GOT3 (cell line): Measurements from ENCODE around the gene MSANTD2.

Source experiments
- DNase-seq: peaks from one replicate; lab custom pipeline; 2025; ENCODE audit warnings: mixed read lengths; lab: John Stamatoyannopoulos, UW

MSANTD2 gene

DNA sequence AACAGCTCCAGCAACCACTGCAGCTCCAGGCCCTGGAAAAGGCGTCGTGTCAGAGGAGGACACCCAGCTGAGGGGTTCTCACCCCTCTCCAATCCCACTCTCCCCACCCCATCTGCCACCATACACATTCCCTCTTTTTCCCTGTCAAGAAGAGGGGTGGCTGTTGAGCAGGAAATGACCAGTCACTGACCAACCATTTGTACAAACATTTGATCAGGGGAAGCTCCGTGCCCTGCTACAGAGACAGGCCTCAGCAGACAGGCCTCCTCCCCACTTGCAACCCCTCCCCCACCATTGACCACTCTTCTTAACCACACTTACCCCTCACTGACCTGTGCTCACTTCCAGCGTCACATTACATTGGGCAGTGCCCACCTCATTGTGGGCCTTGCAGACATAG, 45.9 kb downstream of the MSANTD2 start:
- DNase-seq = no peak

DNA sequence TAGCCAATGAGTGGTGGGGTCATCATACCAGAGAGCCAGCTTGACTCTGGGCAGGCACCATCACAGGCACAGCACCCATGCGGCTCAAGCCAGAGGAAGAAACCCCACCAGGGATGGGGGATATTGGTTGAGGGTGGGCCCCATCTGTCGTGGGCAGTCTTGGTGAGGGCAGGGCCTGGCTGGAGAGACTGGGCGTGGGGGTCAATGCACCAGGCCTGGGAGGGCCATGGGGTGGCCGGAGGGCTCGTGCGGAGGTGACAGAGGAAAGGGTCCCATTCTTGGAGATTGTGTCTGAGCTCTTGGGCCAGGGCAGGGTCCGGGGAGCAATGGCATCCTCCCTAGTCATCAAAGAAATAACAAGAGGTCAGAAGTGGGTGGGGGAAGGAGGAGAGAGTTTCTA, 46.6 kb downstream of the MSANTD2 start:
- DNase-seq = no peak

DNA sequence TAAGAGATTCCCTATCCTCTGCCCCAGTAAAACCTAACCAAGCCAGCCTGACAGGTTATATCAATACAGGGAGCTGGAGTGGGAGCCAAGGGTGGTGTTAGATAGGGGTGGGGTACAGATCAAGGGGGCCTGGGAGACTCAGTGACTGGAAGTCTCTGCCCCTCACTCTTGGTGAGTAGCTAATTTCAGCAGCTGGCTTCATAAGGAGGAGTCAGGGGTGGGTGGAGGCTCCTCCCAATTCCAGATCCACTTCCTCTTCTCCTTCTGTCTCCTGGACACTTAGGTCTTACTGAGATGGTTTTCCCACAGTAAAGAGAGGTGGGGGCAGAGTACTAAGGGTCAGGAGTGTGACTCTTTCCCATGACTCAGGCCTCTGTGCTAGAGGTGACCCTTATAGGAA, 47.0 kb downstream of the MSANTD2 start:
- no peak for DNase-seq

DNA sequence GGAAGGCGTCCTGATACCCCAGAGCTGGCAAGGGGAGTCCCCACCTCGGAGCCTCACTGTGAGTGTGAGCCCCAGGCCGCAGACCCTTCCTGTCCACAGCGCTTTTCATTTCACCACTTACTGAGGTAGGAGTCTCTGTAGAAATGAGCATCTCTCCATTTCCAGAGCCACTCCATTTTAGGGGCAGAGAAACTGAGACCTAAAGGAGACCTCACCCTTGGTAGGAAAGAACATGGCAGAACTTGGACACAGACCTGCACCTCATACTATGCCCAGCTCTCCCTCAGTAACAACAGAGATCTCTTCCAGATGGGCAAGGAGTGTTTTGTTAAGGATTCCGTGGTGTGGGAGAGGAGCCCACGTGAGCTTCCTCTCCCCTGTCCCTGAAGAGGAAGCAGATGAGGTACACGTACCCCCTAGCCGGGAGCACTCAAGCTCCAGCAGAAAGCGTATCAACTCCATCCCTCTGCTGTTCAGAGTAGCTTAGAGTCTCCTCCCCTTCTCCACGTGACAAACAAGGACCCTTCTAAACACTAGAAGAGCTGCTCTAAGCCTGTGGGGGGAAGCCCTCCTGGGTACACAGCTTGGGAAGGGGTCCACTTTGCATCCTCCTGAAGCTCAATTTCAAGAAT, 47.6 kb downstream of the MSANTD2 start:
- DNase-seq = no peak

DNA sequence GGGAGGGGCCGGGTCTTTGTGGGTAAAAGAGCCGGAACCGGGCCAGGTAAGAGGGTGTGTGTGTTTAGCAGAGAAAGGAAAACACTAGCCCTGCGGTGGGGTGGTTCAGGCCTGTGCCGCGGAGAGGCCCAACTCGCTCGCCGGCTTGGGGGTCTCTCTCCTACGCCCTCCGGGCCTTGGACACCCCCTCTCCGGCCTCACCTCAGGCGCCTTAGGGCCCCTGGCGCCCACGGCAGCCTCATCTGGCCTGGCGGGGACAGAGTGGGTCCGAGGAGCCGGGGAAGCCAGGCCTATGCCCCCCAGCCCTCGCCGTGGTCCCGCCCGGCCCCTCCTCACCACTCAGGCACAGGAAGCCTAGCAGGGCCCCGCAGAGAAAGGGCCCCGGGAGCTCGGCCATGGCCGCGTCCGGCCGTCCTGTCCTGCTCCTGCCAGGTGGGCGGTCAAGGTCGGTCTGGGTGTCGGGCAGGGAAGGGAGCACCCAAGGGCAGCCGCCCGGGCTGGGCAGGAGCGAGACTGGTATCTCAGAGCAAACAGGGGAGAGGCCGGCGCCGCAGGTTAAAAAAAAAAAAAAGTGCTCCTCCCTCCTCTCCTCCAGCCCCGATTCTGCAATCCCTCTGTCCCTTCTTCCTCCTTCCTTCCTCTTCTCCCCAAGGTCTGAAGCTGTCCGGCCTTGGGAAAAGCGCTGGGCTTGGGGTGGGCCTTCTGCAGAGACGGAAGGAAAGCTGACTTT, 48.3 kb downstream of the MSANTD2 start, which contains the start of gene VSIG2:
Gene VSIG2 (minus strand): TSS at position 515 of the 730 bp plus-strand sequence. CDS start 118 bp downstream, at position 397.
- DNase-seq = no peak

DNA sequence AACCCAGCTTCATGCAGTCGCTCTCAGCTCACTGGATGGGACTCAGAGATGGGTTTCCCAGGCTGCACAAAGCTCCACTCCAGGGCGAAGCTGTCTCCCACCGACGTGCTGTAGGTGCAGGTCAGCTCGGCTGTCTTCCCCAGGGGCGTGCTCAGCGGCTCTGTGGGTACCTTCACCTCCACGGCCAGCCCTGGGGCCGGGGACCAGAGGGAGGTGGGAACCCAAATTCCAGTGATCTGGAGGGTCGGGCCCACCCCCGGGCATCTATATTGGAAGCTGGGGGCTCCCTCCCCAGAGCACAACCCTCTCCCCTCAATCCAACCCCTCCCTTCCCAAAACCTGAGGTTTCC, 48.8 kb downstream of the MSANTD2 start:
- no peak for DNase-seq

DNA sequence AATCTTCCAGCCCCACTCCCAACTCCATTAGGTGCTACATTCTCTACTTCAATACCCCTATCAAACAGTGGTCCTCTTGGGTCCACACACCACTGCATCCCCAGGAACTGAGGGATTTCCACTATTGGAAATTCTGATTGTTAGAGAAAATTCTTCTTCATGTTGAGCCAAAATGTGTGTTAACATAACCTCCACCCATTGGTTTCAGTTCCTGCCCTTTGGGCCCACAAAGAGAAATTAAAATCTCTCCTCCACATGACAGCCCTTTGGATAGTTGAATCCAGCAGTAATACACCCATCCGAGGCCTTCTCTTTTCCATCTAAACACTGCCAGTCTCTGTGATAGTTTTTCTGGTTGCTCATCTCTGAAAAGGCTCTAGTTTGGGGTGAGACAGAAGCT, 50.3 kb downstream of the MSANTD2 start:
- no peak for DNase-seq

DNA sequence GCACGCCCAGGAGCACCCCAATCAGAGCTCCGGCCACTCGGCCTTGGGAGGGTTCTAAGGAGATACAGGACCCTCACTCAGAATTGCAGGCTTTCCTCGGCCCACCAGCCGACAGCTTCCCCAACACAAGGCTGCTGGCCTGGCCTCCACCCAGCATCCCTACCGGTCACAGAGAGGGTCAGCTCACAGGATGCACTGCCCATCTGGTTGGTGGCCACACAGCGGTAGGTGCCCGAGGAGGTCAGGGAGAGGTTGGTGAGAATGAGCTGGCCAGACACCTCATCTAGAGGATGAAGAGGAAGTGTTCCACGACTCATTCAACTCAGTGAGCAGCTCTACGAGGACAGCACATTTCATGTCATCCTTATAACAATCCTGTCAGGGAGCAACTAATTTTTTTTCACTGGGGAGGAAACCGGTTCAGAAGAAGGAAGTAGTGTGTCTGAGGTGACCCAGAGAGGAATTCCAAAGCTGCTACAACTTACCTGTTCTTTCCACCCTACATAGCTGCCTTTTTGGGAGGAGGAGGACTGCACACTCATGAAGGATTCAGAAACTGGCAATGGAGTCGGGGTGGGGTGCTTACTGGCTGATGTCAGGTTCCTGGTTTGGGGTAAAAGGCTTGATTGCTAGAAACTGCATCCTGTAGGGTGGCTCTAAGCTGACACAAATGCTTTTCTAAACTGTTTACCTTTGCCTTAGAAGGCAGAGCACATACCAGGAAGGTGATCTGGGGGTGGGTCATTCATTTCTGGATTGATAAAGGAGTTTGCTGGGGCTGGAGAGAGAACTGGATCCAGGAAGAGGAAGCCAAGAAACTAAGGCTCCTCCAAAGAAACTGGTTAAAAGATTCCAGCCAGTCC, 51.5 kb downstream of the MSANTD2 start:
- no peak for DNase-seq

DNA sequence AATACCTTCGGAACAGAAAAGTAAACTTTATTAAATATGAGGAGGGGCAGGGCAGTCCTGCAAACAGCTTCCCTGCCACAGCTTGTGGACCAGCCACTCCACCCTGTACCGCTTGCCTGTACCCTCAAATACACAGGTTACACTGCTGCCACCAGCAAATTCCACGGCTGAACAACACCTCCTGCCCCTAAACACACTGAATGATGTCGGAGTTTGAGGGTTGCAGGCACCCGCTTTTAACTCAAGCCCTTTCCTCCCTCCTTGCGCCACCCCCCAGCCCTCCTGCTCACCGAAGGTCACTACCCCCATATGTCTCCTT, 52.1 kb downstream of the MSANTD2 start:
- no peak for DNase-seq

DNA sequence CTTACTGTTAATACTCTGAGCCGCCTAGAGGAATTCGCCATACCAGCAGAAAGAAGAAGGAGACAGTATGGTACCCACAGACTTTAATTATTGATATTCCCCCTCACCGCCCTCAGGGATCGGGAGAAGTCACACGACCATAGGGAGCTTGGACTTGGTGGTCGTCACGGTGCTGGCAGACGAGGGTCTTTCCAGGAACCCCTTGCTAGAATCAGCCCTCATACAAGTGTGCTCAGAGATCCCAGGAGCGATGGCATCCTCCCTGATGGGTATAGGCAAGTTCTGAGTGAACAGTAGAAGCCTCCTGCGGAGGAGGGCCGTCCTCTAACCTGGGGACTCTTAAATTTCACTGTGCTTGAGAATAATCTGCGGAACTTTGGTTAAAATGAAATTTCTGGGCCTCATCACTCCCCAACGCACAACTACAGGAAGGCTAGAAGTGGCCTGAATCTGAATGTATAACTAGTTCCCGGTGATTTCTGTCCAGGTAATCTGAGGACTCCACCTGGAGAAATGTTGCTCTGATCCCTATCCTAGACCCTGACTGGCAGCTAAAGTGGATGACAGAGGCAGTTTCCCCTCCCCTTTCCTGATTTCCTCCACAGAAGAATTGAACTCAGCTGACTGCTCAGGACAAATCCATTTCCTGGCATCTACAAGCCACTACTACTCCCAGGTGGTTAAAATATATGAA, 52.7 kb downstream of the MSANTD2 start:
- no peak for DNase-seq

DNA sequence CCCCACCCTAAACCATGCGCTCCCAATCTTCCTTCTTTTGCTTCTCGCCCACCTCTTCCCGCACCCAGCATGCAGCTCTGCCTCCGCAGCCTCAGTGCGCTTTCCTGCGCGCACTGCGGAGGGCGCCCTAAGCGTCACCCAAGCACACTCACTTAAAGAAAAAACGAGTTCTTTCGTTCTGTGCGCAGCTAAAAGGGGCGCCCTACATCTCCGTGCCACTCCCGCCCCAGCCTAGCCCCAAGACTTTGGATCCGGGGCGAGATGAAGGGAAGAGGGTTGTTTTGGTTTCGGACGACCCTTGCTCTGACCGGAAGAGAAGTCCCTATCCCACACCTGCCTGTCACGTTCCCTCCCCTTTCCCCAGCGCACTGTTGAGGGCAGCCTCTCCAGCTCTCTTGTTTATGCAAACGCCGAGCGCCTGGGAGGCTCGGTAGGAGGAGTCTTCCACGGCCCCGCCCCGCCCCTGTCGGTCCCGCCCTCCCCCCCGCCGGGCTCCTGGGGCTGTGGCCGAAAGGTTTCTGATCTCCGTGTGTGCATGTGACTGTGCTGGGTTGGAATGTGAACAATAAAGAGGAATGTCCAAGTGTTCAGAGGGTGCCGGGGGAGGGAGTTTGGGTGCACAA, 53.5 kb downstream of the MSANTD2 start:
- no peak for DNase-seq

DNA sequence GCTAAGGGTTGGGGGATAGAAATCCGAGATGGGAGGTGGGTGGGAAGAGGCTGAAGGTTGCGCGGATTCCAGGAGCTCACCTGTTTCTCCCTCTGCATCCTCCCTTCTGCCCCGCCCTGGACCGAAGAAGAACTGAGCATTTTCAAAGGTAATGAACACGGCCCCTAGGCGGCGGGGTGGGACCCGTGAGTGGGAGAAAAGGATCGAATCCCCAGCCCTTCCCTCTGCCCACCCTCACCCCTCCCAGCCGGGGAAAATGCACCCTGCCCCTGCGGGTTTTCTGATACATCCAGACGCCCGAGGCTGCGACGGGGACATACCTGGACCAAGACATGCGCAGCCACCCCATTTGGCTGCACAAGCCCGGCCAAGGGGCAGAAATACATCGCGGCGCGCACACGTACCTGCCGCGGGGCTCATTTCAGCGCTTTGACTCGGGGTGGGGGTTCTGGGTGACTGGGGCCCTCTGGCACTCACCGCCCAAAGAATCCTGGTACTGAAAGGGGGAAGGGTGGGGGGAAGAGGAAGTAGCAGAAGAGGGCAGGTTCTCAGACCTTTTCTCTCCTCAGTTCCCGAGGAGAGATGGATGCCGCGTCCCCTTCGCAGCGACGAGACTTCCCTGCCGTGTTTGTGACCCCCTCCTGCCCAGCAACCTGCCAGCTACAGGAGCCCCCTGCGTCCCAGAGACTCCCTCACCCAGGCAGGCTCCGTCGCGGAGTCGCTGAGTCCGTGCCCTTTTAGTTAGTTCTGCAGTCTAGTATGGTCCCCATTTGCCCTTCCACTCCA, 54.2 kb downstream of the MSANTD2 start:
- no peak for DNase-seq

DNA sequence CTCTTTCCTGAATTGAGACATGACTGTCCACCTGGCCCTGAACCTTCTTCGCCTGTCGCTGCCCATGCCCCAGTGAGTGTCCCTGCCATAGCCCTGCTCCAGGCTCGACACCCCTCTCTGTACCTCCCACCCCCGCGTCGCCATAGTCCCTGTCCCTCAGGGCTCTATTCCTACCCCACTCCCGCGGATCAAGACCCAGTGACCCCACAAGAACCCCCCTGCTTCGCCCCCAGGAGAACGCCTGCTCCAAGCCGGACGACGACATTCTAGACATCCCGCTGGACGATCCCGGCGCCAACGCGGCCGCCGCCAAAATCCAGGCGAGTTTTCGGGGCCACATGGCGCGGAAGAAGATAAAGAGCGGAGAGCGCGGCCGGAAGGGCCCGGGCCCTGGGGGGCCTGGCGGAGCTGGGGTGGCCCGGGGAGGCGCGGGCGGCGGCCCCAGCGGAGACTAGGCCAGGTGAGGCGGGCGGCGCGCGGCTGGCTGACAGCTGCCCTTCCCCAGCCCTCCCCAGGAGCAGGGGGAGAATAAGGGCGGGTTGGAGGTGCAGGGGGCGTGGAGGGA, 54.9 kb downstream of the MSANTD2 start:
- no peak for DNase-seq

DNA sequence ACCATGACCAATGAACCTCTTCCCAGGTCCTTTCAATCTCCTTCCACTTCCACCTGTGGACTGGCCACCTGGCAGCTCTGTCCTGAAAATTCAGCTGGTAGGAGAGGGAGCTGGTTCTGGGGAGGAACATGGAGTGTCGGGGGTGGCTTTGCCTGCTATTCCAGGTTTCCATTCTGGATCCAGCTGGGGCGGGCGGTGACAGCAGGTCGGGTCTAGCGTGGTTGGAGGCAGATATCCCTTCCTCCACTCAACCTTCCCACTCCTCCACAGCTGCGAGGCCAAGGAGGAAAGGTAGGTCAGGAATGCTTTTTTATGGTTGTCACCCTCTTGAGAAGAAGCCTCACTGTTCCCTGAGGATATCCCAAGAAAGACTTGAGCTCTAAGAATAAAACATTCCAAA, 57.2 kb downstream of the MSANTD2 start:
- no peak for DNase-seq

DNA sequence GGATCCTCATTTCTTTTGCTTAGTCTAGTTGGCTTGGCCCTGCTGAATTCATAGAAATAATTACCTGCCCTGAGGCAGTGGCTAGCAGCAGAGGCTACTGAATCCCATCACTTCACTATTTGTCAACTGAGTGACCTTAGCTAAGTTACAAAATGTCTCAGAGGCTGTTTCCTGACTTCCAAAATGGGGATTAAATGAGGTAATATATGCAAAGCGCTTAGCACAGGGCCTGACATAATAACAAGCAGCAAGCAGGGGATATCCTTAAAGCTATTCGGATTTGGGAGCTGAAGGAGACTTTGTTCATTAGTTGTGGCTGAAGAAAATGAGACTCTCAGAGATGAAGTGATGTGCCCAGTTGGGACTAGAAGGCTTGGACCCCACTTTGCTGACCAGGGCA, 57.7 kb downstream of the MSANTD2 start:
- DNase-seq = no peak

DNA sequence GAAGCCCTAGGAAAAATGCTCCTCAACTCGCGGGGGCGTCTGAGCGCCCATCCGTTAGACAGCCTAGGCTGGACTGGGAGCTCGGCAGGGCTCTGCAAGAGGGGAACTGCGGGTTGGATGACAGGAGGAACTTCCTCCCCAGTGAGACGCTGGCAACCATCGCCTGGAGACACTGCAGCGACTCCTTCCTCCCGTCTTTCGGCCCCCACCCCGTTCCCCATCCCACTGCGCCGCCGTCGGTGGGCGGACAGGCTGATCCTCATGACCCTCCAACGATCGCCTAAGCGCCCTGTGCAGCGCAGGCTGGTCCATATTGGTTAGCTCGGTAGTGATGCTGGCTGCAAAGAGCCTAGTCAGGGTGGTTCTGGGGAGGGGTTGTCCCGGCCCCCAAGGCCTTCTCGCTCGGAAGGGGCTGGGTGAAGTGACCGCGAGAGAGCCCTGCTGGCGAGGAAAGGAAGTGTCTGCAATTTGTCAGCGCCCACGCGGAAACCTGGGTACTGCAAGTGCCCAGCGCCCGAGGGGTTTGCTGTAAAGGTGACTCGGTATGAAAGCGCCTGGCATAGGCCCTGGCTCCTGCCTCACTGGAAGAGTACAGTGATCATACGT, 59.8 kb downstream of the MSANTD2 start:
- no peak for DNase-seq

DNA sequence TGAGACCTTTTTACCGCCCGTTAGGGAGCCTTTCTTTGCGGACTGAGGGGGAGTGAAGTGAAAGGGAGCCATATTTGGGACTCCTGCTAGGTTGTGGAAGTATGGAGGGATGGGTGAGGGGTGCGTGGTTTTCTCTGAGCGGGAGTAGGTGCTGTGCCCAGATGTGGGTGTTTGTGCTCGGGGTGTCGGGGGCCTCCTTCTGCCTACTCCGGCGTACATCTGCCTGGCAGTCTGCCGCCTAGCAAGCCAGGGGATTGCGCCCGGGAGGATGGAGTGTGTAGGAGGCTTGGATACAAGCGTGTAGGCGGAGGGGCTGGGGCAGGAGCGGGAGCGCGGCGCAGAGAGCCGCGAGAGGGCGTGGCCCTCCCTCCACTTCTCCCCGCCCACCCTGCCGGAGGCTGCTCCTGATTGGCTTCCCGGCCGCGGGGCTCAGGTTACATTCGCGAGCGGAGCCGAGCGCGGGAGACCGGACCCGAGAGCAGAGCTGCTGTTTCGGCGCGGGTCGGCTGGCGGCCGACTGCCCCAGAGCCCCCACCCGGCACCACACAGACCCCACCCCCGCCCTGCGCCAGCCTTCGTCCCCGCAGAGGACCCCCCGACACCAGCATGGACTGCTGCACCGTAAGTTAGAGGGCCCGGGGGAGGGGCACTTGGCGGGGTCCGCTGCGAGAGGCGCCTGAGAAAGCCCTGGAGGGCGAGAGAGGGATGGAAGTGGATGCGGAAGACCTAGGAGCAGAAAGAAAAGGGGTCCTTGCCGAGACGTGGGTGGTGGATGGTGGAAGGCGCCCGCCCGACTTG, 60.5 kb downstream of the MSANTD2 start, which contains the start of gene NRGN:
Gene NRGN (plus strand): TSS at position 464 of the 798 bp plus-strand sequence. CDS start 143 bp downstream, at position 607.
- DNase-seq = peak; percentile 12

DNA sequence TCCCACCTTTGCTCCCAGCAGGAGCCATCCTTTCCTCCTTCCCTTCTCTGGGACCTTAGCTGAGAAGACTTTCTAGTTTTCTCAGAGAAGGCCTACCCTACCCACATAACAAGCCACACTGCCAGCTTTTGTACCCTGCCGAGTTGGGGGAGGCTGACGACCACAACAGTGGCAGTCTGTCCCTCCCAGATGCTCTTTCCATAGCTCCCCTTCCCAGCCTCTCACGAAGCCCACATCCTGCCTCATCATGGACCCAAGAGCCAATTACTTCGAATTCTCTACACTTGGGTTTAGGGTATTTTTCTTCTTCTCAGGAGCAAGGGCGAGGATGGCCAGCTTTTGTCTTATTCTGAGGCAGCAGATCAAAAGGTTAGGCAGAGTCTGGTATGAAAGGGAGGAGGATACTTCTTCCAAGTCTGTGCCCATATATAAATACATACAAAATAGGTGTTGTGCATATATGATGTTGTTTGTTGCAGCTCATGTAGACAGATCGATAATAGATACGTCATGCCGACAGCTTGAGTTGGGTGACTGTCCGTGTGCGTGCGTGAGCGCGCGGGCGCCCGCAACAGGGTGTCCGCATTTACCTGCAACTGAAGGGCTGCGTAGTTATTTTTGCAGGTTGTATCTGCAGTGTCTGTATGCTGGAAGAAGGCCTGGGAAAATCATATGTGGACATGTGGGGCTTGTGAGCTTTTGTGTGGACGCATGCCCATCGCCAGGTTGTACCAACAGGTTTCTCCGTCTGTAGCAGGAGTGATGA, 61.3 kb downstream of the MSANTD2 start:
- DNase-seq = no peak
